AG04449 (cell line): ENCODE data around the gene NR6A1.

Source experiments
- CTCF ChIA-PET: fragments of 350-600 bp; formaldehyde crosslinking; extraction: SDS; loops from one replicate; lab custom pipeline; 2021; ENCODE audit warnings: antibody characterized with exemption; lab: Yijun Ruan, JAX
- POLR2A ChIA-PET: fragments of 400-600, 350-600 bp; formaldehyde crosslinking; extraction: SDS; loops from one replicate; lab custom pipeline; 2020; ENCODE audit warnings: antibody characterized with exemption, inconsistent platforms; lab: Yijun Ruan, JAX
- DNase-seq: peaks from one replicate; pipeline ENCODE4 v3.0.0-alpha.2; 2010; ENCODE audit warnings: low read depth, low spot score
- H3K4me3 ChIP-seq: 2 replicates; pipeline ENCODE4 v1.5.1; 2011; ENCODE audit warnings: low read depth, mild to moderate bottlenecking, control low read depth, low read length
- TF ChIP-seq, protein P1 (sequence below): IDR thresholded peaks from one replicate; pipeline ENCODE4 v1.5.1; 2011; ENCODE audit warnings: mild to moderate bottlenecking, moderate library complexity, low read length, control low read depth, inconsistent platforms; ENCODE audit not compliant: insufficient read depth; ENCODE audit errors: missing control alignments

Gene NR6A1

GRCh38 chr9:124749284-124749683 lies 21.8 kb downstream of the NR6A1 start:
- CTCF ChIA-PET, result interaction anchor here (0.6 to 7.2 kb wide), 5 partner anchors 15 to 148 kb away, joined by 3 to 42 read pairs (median 3); no protein-coding TSS in a partner anchor
- POLR2A ChIA-PET, result interaction anchor here (0.7 kb wide), 1 partner anchor 198 kb away, joined by 4 read pairs; no protein-coding TSS in a partner anchor
- TF ChIP-seq, protein P1, sequence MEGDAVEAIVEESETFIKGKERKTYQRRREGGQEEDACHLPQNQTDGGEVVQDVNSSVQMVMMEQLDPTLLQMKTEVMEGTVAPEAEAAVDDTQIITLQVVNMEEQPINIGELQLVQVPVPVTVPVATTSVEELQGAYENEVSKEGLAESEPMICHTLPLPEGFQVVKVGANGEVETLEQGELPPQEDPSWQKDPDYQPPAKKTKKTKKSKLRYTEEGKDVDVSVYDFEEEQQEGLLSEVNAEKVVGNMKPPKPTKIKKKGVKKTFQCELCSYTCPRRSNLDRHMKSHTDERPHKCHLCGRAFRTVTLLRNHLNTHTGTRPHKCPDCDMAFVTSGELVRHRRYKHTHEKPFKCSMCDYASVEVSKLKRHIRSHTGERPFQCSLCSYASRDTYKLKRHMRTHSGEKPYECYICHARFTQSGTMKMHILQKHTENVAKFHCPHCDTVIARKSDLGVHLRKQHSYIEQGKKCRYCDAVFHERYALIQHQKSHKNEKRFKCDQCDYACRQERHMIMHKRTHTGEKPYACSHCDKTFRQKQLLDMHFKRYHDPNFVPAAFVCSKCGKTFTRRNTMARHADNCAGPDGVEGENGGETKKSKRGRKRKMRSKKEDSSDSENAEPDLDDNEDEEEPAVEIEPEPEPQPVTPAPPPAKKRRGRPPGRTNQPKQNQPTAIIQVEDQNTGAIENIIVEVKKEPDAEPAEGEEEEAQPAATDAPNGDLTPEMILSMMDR, result no peak
- H3K4me3 ChIP-seq, result no peak overlapping the region
- DNase-seq, result no peak

DNA sequence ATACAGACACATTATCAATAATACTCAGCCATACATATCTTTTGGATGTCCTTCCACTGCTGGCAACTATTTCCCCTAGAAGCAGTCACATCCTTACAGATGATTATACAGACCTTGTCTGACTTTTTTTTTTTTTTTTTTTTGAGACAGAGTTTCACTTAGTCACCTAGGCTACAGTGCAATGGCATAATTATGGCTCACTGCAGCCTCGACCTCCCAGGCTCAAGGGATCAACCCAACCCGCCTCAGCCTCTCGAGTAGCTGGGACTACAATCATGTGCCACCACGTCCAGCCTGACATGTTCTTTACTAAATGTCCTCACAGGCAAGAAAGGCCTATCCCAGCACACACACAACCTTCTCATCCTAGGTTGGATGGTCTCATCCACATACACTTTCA lies 24.0 kb downstream of the NR6A1 start:
- DNase-seq, result no peak
- TF ChIP-seq, protein P1, result no peak
- H3K4me3 ChIP-seq, result no peak overlapping the region
- CTCF ChIA-PET, result interaction anchor here (1.2 to 1.8 kb wide), 2 partner anchors 130 to 210 kb away, joined by 4 read pairs; no protein-coding TSS in a partner anchor
- POLR2A ChIA-PET, result no interaction called here

- CTCF ChIA-PET, result interaction anchor here (0.8 to 3.0 kb wide), 12 partner anchors 10 to 193 kb away, joined by 3 to 21 read pairs (median 4); partner anchors contain the start of gene WDR38
- DNase-seq, result no peak
- POLR2A ChIA-PET, result interaction anchor here (1.4 to 1.5 kb wide), 2 partner anchors 9 to 84 kb away, joined by 5 read pairs; no protein-coding TSS in a partner anchor
These were observed 27.3 kb downstream of the NR6A1 start for GRCh38 chr9:124743686-124744348.

GRCh38 chr9:124742940-124743339 lies 28.2 kb downstream of the NR6A1 start:
- H3K4me3 ChIP-seq, result no peak overlapping the region
- DNase-seq, result no peak
- ChIA-PET CTCF (interaction anchor here (0.9 to 3.0 kb wide), 8 partner anchors 9 to 191 kb away, joined by 3 to 21 read pairs (median 10); no protein-coding TSS in a partner anchor), POLR2A (interaction anchor here (1.4 to 1.5 kb wide), 2 partner anchors 8 to 83 kb away, joined by 5 read pairs; no protein-coding TSS in a partner anchor)
- TF ChIP-seq, protein P1, result no peak

More at GRCh38 chr9:124743686-124744348, 27.3 kb downstream of the NR6A1 start:
- no peak overlapping the region for H3K4me3 ChIP-seq
- TF ChIP-seq, protein P1, result no peak

GRCh38 chr9:124741662-124742061 lies 29.4 kb downstream of the NR6A1 start:
- POLR2A ChIA-PET, result no interaction called here
- CTCF ChIA-PET, result interaction anchor here (0.9 to 1.2 kb wide), 3 partner anchors 30 to 124 kb away, joined by 3 read pairs; no protein-coding TSS in a partner anchor
- DNase-seq, result no peak
- H3K4me3 ChIP-seq, result no peak overlapping the region
- TF ChIP-seq, protein P1, result no peak

GRCh38 chr9:124741149-124741548 lies 30.0 kb downstream of the NR6A1 start:
- TF ChIP-seq, protein P1, result no peak
- POLR2A ChIA-PET, result no interaction called here
- CTCF ChIA-PET, result interaction anchor here (0.9 to 1.2 kb wide), 3 partner anchors 29 to 124 kb away, joined by 3 read pairs; no protein-coding TSS in a partner anchor
- no peak overlapping the region for H3K4me3 ChIP-seq
- DNase-seq, result no peak
